H1 (cell line): ENCODE measurements around the gene RAPGEF5. TPM values are rescaled to one million over a fixed set of nuclear protein-coding genes. Genes with fewer than 3 reads are reported as not detected.

Experiments
- CTCF ChIA-PET: fragments of 300-600 bp; sonication (Branson Sonifier 250); formaldehyde crosslinking; loops from one replicate; lab custom pipeline; 2021; ENCODE audit not compliant: partially characterized antibody; lab: Charles Lee
- POLR2A ChIA-PET: fragments of 300-600 bp; sonication (Branson Sonifier 250); formaldehyde crosslinking; loops from one replicate; lab custom pipeline; 2021; ENCODE audit warnings: inconsistent platforms; ENCODE audit not compliant: partially characterized antibody; lab: Charles Lee
- DNase-seq, 2 experiments: peaks; one replicate each; pipeline versions ENCODE4 v3.0.0 to v3.0.0-alpha.2; 2010 to 2022; ENCODE audit warnings: low spot score in 2 of 2, low read depth in 1 of 2, mixed read lengths in 1 of 2
- FAIRE-seq: peaks from 2 replicates; lab custom pipeline; 2011; peaks lifted over from hg19 to GRCh38; lab: Jason Lieb, UNC
- H2AFZ ChIP-seq: 2 replicates; pipeline ENCODE4 v1.8.1; 2012; ENCODE audit warnings: low read length, inconsistent platforms
- H2AK5ac ChIP-seq: 2 replicates; pipeline ENCODE4 v1.6.1; 2013; ENCODE audit warnings: low read depth, low read length
- H2BK120ac ChIP-seq: replicated peaks from 2 replicates; pipeline ENCODE3; 2013; ENCODE audit warnings: low read depth, low read length, inconsistent platforms
- H2BK12ac ChIP-seq: 2 replicates; pipeline ENCODE4 v1.6.1; 2013; ENCODE audit warnings: low read depth, low read length
- H2BK15ac ChIP-seq: 2 replicates; pipeline ENCODE4 v1.6.1; 2013; ENCODE audit warnings: low read length
- H2BK20ac ChIP-seq: 2 replicates; pipeline ENCODE4 v1.6.1; 2013; ENCODE audit warnings: low read length
- H2BK5ac ChIP-seq: 2 replicates; pipeline ENCODE4 v1.6.1; 2013; ENCODE audit warnings: low read depth, low read length
- H3K14ac ChIP-seq: 2 replicates; pipeline ENCODE4 v1.6.1; 2013; ENCODE audit warnings: inconsistent platforms; ENCODE audit not compliant: insufficient read length
- H3K18ac ChIP-seq: 2 replicates; pipeline ENCODE4 v1.6.1; 2013; ENCODE audit warnings: low read length; ENCODE audit errors: extremely low read depth
- H3K23ac ChIP-seq: 2 replicates; pipeline ENCODE4 v1.6.1; 2013; ENCODE audit warnings: inconsistent platforms; ENCODE audit not compliant: insufficient read length
- H3K23me2 ChIP-seq: 2 replicates; pipeline ENCODE4 v1.6.1; 2013; ENCODE audit warnings: low read depth, low read length
- H3K27ac ChIP-seq: 2 replicates; pipeline ENCODE4 v1.6.1; 2011; ENCODE audit warnings: low read depth, low read length, inconsistent platforms
- H3K27me3 ChIP-seq, 4 experiments: replicated peaks in 1 of 4; 1 replicate in 1 of 4; 2 replicates in 3 of 4; pipeline versions ENCODE4 v1.6.1 to v1.8.1; 2011 to 2013; ENCODE audit warnings: low read length in 3 of 4, mild to moderate bottlenecking in 3 of 4, inconsistent platforms in 2 of 4, mixed read lengths in 2 of 4, moderate library complexity in 1 of 4; ENCODE audit not compliant: control insufficient read depth in 3 of 4, insufficient read depth in 3 of 4; ENCODE audit errors: extremely low read depth in 1 of 4
- H3K36me3 ChIP-seq, 4 experiments: 2 replicates each; pipeline versions ENCODE4 v1.6.1 to v1.8.1; 2011 to 2013; ENCODE audit warnings: mild to moderate bottlenecking in 4 of 4, low read length in 3 of 4, moderate library complexity in 2 of 4, control low read depth in 1 of 4, inconsistent platforms in 1 of 4; ENCODE audit not compliant: insufficient read depth in 4 of 4, control insufficient read depth in 2 of 4
- H3K4ac ChIP-seq: replicated peaks from 2 replicates; pipeline ENCODE3; 2013; ENCODE audit warnings: low read length, low read depth, mixed read lengths, inconsistent platforms; ENCODE audit not compliant: insufficient read length
- H3K4me1 ChIP-seq, 4 experiments: replicated peaks in 1 of 4; 1 replicate in 1 of 4; 2 replicates in 3 of 4; pipeline versions ENCODE4 v1.6.1 to v1.8.1; 2011 to 2013; ENCODE audit warnings: low read length in 3 of 4, inconsistent platforms in 2 of 4, mixed read lengths in 1 of 4; ENCODE audit not compliant: insufficient read depth in 4 of 4, control insufficient read depth in 3 of 4
- H3K4me2 ChIP-seq, 2 experiments: 2 replicates each; pipeline versions ENCODE4 v1.6.1 to v1.8.1; 2011 to 2013; ENCODE audit warnings: low read depth in 2 of 2, low read length in 2 of 2, control low read depth in 1 of 2, inconsistent platforms in 1 of 2, mild to moderate bottlenecking in 1 of 2; ENCODE audit not compliant: insufficient read depth in 1 of 2
- H3K4me3 ChIP-seq, 4 experiments: fragments of 200-600, 300-600 bp in 1 of 4; sonication (generic), shearing (Covaris generic), sonication (Bioruptor Twin) in 1 of 4; 2 replicates each; pipeline versions ENCODE4 v1.5.1 to v1.8.1; 2011 to 2016; ENCODE audit warnings: low read length in 4 of 4, low read depth in 3 of 4, control low read depth in 2 of 4, inconsistent platforms in 2 of 4, mild to moderate bottlenecking in 2 of 4, mixed read lengths in 1 of 4, moderate library complexity in 1 of 4; ENCODE audit not compliant: insufficient read depth in 2 of 4; ENCODE audit errors: extremely low read depth in 1 of 4
- H3K56ac ChIP-seq: replicated peaks from 2 replicates; pipeline ENCODE3; 2013; ENCODE audit warnings: low read depth, mild to moderate bottlenecking, mixed read lengths, low read length, inconsistent platforms; ENCODE audit not compliant: insufficient read length
- H3K79me1 ChIP-seq: 2 replicates; pipeline ENCODE4 v1.6.1; 2013; ENCODE audit warnings: low read depth, low read length, control low read depth
- H3K79me2 ChIP-seq, 2 experiments: 2 replicates each; pipeline versions ENCODE4 v1.6.1 to v1.8.1; 2012 to 2013; ENCODE audit warnings: low read length in 2 of 2, mild to moderate bottlenecking in 2 of 2, inconsistent platforms in 1 of 2; ENCODE audit not compliant: insufficient read depth in 2 of 2, control insufficient read depth in 1 of 2
- H3K9ac ChIP-seq, 4 experiments: replicated peaks in 1 of 4; 1 replicate in 1 of 4; 2 replicates in 3 of 4; pipeline versions ENCODE4 v1.6.1 to v1.8.1; 2011 to 2013; ENCODE audit warnings: low read depth in 3 of 4, low read length in 3 of 4, control low read depth in 2 of 4, mild to moderate bottlenecking in 2 of 4, moderate library complexity in 2 of 4, inconsistent platforms in 1 of 4; ENCODE audit errors: extremely low read depth in 1 of 4
- H3K9me3 ChIP-seq, 2 experiments: 2 replicates each; pipeline versions ENCODE4 v1.6.1 to v1.8.1; 2012 to 2013; ENCODE audit warnings: mild to moderate bottlenecking in 2 of 2, moderate library complexity in 2 of 2, control low read depth in 1 of 2, inconsistent platforms in 1 of 2, low read depth in 1 of 2, low read length in 1 of 2, mixed read lengths in 1 of 2; ENCODE audit not compliant: insufficient read depth in 2 of 2
- H4K20me1 ChIP-seq, 2 experiments: replicated peaks in 1 of 2; 2 replicates each; pipeline versions ENCODE3 to v1.8.1; 2011 to 2013; ENCODE audit warnings: inconsistent platforms in 2 of 2, low read length in 2 of 2, mild to moderate bottlenecking in 1 of 2; ENCODE audit not compliant: insufficient read depth in 2 of 2, control insufficient read depth in 1 of 2
- H4K5ac ChIP-seq: 2 replicates; pipeline ENCODE4 v1.6.1; 2013; ENCODE audit warnings: low read length, low read depth, mixed read lengths, inconsistent platforms; ENCODE audit not compliant: insufficient read length
- H4K8ac ChIP-seq: 2 replicates; pipeline ENCODE4 v1.8.0; 2013; ENCODE audit warnings: mild to moderate bottlenecking, moderate library complexity, low read length, inconsistent platforms; ENCODE audit not compliant: insufficient read depth; ENCODE audit errors: extremely low read depth
- H4K91ac ChIP-seq: replicated peaks from 2 replicates; pipeline ENCODE3; 2013; ENCODE audit warnings: low read length, mixed read lengths, inconsistent platforms; ENCODE audit not compliant: insufficient read length
- BRCA1 ChIP-seq: IDR thresholded peaks from 2 replicates; pipeline ENCODE4 v1.6.1; 2012; ENCODE audit warnings: low read depth, low read length, improper control_type of control experiment
- CEBPB ChIP-seq: IDR thresholded peaks from 2 replicates; pipeline ENCODE4 v1.6.1; 2012; ENCODE audit warnings: low read depth, low read length
- CHD2 ChIP-seq: IDR thresholded peaks from 2 replicates; pipeline ENCODE4 v1.6.1; 2012; ENCODE audit warnings: low read length, improper control_type of control experiment
- CTCF ChIP-seq, 3 experiments: IDR thresholded peaks; 1 replicate in 2 of 3; 2 replicates in 1 of 3; pipeline versions ENCODE4 v1.5.1 to v1.6.1; 2011; ENCODE audit warnings: low read length in 3 of 3, mild to moderate bottlenecking in 3 of 3, inconsistent platforms in 2 of 3, low read depth in 1 of 3, moderate library complexity in 1 of 3; ENCODE audit not compliant: insufficient read depth in 1 of 3; ENCODE audit errors: control extremely low read depth in 1 of 3
- EZH2 ChIP-seq: fragments of 200-600 bp; sonication (generic); IDR thresholded peaks from 2 replicates; pipeline ENCODE4 v1.7.1; 2012; ENCODE audit warnings: low read depth, mild to moderate bottlenecking, moderate library complexity, low read length, inconsistent platforms; ENCODE audit not compliant: severe bottlenecking
- RAD21 ChIP-seq, 2 experiments: IDR thresholded peaks in 1 of 2; conservative IDR thresholded peaks in 1 of 2; 2 replicates each; pipeline ENCODE4 v1.6.1; 2011; ENCODE audit warnings: low read depth in 2 of 2, low read length in 2 of 2, improper control_type of control experiment in 1 of 2, inconsistent platforms in 1 of 2, mild to moderate bottlenecking in 1 of 2, moderate library complexity in 1 of 2
- RXRA ChIP-seq: IDR thresholded peaks from 2 replicates; pipeline ENCODE4 v1.6.1; 2011; ENCODE audit warnings: low read depth, mild to moderate bottlenecking, low read length, moderate library complexity; ENCODE audit not compliant: insufficient read depth
- SP1 ChIP-seq: IDR thresholded peaks from 2 replicates; pipeline ENCODE4 v1.6.1; 2011; ENCODE audit warnings: low read depth, low read length
- SUZ12 ChIP-seq: fragments of 200-600 bp; sonication (generic); IDR thresholded peaks from 2 replicates; pipeline ENCODE4 v1.6.1; 2012; ENCODE audit warnings: mild to moderate bottlenecking, inconsistent platforms, low read length, moderate library complexity, mixed read lengths
- TAF7 ChIP-seq: optimal IDR thresholded peaks from 2 replicates; pipeline ENCODE3; 2011; ENCODE audit warnings: low read depth, mild to moderate bottlenecking, inconsistent platforms, low read length, moderate library complexity, borderline replicate concordance
- TBP ChIP-seq: IDR thresholded peaks from 2 replicates; pipeline ENCODE4 v1.6.1; 2011; ENCODE audit warnings: low read depth, low read length, improper control_type of control experiment
- TEAD4 ChIP-seq: IDR thresholded peaks from 2 replicates; pipeline ENCODE4 v1.6.1; 2012; ENCODE audit warnings: low read depth, low read length, inconsistent platforms, mixed read lengths
- WGBS, 2 experiments: shearing (Covaris generic) in 1 of 2; methylation state at CpG; one replicate each; pipeline versions ENCODE4 v1.1.6 to v1.1.7; 2013 to 2015; ENCODE audit warnings: low lambda C conversion rate in 2 of 2, mixed read lengths in 2 of 2, inconsistent platforms in 1 of 2, low coverage in 1 of 2, missing lambda C conversion rate in 1 of 2; ENCODE audit not compliant: insufficient replicate concordance in 2 of 2, insufficient coverage in 1 of 2, insufficient read length in 1 of 2; ENCODE audit errors: extremely low coverage in 1 of 2, missing lambda C conversion rate in 1 of 2; 5-methylcytosine and 5-hydroxymethylcytosine counted together
- polyA plus RNA-seq, 7 experiments: library from polyadenylated mRNA; depleted of rRNA in 3 of 7; stranded (reverse) in 5 of 7; unstranded in 2 of 7; fragments of >200 nt in 5 of 7; fragments of 200-250 nt in 2 of 7; gene quantifications; 1 replicate in 5 of 7; 2 replicates in 1 of 7; 4 replicates in 1 of 7; pipeline versions ENCODE4 v1.2.1 to v1.2.3, GENCODE V29; 2011 to 2013; ENCODE audit warnings: missing spikeins in 2 of 7, mixed read lengths in 2 of 7
- total RNA-seq: library from RNA; stranded (reverse); fragmentation: NEBNext Ultra II Directional; extraction: Animal tissue kit (Norgen Biotek cat#: 25700); gene quantifications from 2 replicates; pipeline ENCODE4 v1.2.1, GENCODE V29; 2021

The RAPGEF5 gene
- total and polyA plus RNA-seq, 2 of the 8 experiments (the other 6 are each of a cell fraction or from before 2014, with no cell fraction given) = 4.4 to 22.9 TPM

GRCh38 chr7:22278660-22279059, 78.3 kb downstream of the RAPGEF5 start:
- DNase-seq (no peak), FAIRE-seq (no peak)
- POLR2A ChIA-PET = no interaction called here
- no peaks in the 10 kb centered on the region for H3K36me3 ChIP-seq
- H3K18ac ChIP-seq = no peak overlapping the region
- no peak overlapping the region for H3K4me2 ChIP-seq
- no peak overlapping the region for H3K4ac ChIP-seq
- CTCF ChIA-PET = interaction anchor here (1.2 to 2.4 kb wide), 4 partner anchors 18 to 174 kb away, joined by 4 to 9 read pairs (median 6); no protein-coding TSS in a partner anchor
- no peak overlapping the region for H2BK120ac ChIP-seq
- no peaks in the 10 kb centered on the region for H4K20me1 ChIP-seq
- no peak overlapping the region for H3K9ac ChIP-seq
- no peaks in the 10 kb centered on the region for H3K4me1 ChIP-seq
- no peaks in the 10 kb centered on the region for H3K79me2 ChIP-seq
- H2BK20ac ChIP-seq = no peak overlapping the region
- H4K91ac ChIP-seq = no peak overlapping the region
- no peak overlapping the region for H4K5ac ChIP-seq
- H2AFZ ChIP-seq = no peak overlapping the region
- H3K27ac ChIP-seq = no peak overlapping the region
- H3K27me3 ChIP-seq = no peaks in the 10 kb centered on the region
- H2BK12ac ChIP-seq = no peak overlapping the region
- no peak overlapping the region for H2AK5ac ChIP-seq
- H3K4me3 ChIP-seq = no peak overlapping the region
- H3K9me3 ChIP-seq = no peaks in the 10 kb centered on the region
- H2BK5ac ChIP-seq = no peak overlapping the region
- 88% methylated on average over 2 of the region's 2 CpGs; no CpG with 5 or more reads in 1 of the 2 experiments for WGBS, 2 experiments
- H4K8ac ChIP-seq = no peak overlapping the region
- no peak overlapping the region for H3K56ac ChIP-seq
- H2BK15ac ChIP-seq = no peak overlapping the region
- H3K23me2 ChIP-seq = no peaks in the 10 kb centered on the region
- no peak overlapping the region for H3K14ac ChIP-seq
- no peak overlapping the region for H3K23ac ChIP-seq
- no peaks in the 10 kb centered on the region; the same call in 1 of the 2 replicates for H3K79me1 ChIP-seq
- TF ChIP-seq TEAD4 = no peak
- TF ChIP-seq RXRA = no peak
- no peak for TF ChIP-seq EZH2
- TF ChIP-seq CTCF (IDR thresholded peaks at IDR 0.05; ENCODE audit: control extremely low read depth in 1 of 3, insufficient read depth in 1 of 3, low read depth in 1 of 3, low read length in 3 of 3) = no peak
- TF ChIP-seq SP1 = no peak
- TF ChIP-seq SUZ12 = no peak
- TF ChIP-seq CEBPB = no peak
- no peak for TF ChIP-seq RAD21 (IDR thresholded peaks at IDR 0.05 in 1 of 2, conservative IDR thresholded peaks at IDR 0.05 in 1 of 2; ENCODE audit: low read depth in 2 of 2, low read length in 2 of 2)
- TF ChIP-seq TBP = no peak
- no peak for TF ChIP-seq TAF7
- TF ChIP-seq CHD2 = no peak
- TF ChIP-seq BRCA1 = no peak
